Measurements from ENCODE around the gene TRIM9.
"Not testable (repeated sequence)": the region's sequence is repeated elsewhere in the genome, so short reads cannot be mapped to it uniquely, and the experiment has no call there.

Gene TRIM9

DNA sequence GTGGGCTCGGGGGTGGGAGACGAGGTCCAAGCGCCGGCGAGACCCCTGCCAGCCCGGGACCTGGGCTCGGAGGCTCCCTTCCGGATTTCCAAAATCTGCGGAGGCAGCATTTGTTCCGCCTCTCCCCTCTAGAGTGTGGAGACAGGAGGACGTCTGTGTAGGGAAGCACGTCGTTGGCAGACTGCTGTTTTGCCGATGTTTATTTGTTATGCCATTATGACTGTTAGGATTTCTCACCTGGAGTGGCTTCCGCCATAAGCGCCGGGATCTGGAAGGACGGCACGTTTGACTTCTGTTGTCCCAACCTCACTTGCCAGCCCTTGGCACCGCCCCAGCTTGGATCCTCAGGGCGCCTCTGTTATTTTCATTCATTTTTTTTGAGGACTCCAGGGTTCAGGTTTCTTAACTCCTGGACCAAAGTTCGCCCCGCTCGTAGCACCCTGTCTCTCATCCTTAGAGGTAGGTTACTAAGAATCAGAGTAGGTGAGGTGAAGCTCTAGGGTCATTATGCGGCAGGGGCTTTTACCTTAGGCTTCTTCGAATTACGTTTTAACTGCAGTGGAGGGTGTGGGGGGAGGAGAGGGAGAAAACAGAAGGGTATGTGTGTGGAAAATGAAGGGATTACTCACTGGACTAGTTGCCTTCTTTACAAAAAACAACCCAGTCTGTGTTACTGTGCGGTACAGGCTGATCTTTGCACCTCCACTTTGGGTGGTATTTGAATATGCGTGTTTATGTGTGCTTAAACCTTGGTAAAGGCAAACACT, 150.1 kb downstream of the TRIM9 start:
- peaks cover 0 to 10% (median 4%) of the 10 kb centered on the region in 5 donors for H3K36me3 ChIP-seq (ENCODE audit: control insufficient read depth in 5 of 5, insufficient read depth in 5 of 5, low read length in 5 of 5)
- H3K27ac ChIP-seq (ENCODE audit: low read depth, low read length), result peak overlapping the region; percentile 94
- no peaks in the 10 kb centered on the region for H3K27me3 ChIP-seq (ENCODE audit: control insufficient read depth in 5 of 5, insufficient read depth in 4 of 5, low read length in 5 of 5)
- H3K9me3 ChIP-seq (ENCODE audit: control insufficient read depth in 5 of 5, low read length in 5 of 5), result no peaks in the 10 kb centered on the region
- H3K4me3 ChIP-seq (ENCODE audit: low read depth in 1 of 5, low read length in 5 of 5), result peak overlapping the region; percentile 89 to 97 (median 94)
- peak overlapping the region; percentile 6 to 98 (median 95) for H3K9ac ChIP-seq (ENCODE audit: low read length in 5 of 5)
- H3K4me1 ChIP-seq (ENCODE audit: control insufficient read depth in 5 of 5, insufficient read depth in 5 of 5, low read length in 5 of 5), result peaks cover 0 to 41% (median 37%) of the 10 kb centered on the region in 5 donors

- H3K27ac ChIP-seq (ENCODE audit: low read depth, low read length), result peak within 1 kb of the TSS; percentile 94
- H3K27me3 ChIP-seq (ENCODE audit: control insufficient read depth in 5 of 5, insufficient read depth in 4 of 5, low read length in 5 of 5), result no peaks in the 10 kb centered on the region
- no peaks in the 10 kb centered on the region for H3K9me3 ChIP-seq (ENCODE audit: control insufficient read depth in 5 of 5, low read length in 5 of 5)
- peaks cover 0 to 10% (median 4%) of the 10 kb centered on the region in 5 donors for H3K36me3 ChIP-seq (ENCODE audit: control insufficient read depth in 5 of 5, insufficient read depth in 5 of 5, low read length in 5 of 5)
- peaks cover 0 to 49% (median 37%) of the 10 kb centered on the region in 5 donors for H3K4me1 ChIP-seq (ENCODE audit: control insufficient read depth in 5 of 5, insufficient read depth in 5 of 5, low read length in 5 of 5)
- peak within 1 kb of the TSS; percentile 63 to 98 (median 95) for H3K9ac ChIP-seq (ENCODE audit: low read length in 5 of 5)
- peak within 1 kb of the TSS; percentile 89 to 97 (median 94) for H3K4me3 ChIP-seq (ENCODE audit: low read depth in 1 of 5, low read length in 5 of 5)
These were observed 150.8 kb downstream of the TRIM9 start, which contains the start of gene PYGL for GRCh38 chr14:50943943-50944646. Gene PYGL, minus strand, starts transcription at chr14:50944483. Its CDS starts 80 bp downstream, at chr14:50944403.

- no peaks in the 10 kb centered on the region for H3K9me3 ChIP-seq (ENCODE audit: control insufficient read depth in 5 of 5, low read length in 5 of 5)
- H3K27me3 ChIP-seq (ENCODE audit: control insufficient read depth in 5 of 5, insufficient read depth in 4 of 5, low read length in 5 of 5), result no peaks in the 10 kb centered on the region
- peak overlapping the region; percentile 94 for H3K27ac ChIP-seq (ENCODE audit: low read depth, low read length)
- H3K4me3 ChIP-seq (ENCODE audit: low read depth in 1 of 5, low read length in 5 of 5), result peak overlapping the region; percentile 82 to 97 (median 93)
- peak overlapping the region; percentile 63 to 98 (median 95) for H3K9ac ChIP-seq (ENCODE audit: low read length in 5 of 5)
- peaks cover 0 to 52% (median 37%) of the 10 kb centered on the region in 5 donors for H3K4me1 ChIP-seq (ENCODE audit: control insufficient read depth in 5 of 5, insufficient read depth in 5 of 5, low read length in 5 of 5)
- peaks cover 0 to 10% (median 4%) of the 10 kb centered on the region in 5 donors for H3K36me3 ChIP-seq (ENCODE audit: control insufficient read depth in 5 of 5, insufficient read depth in 5 of 5, low read length in 5 of 5)
These were observed 151.5 kb downstream of the TRIM9 start for GRCh38 chr14:50943261-50943942.

DNA sequence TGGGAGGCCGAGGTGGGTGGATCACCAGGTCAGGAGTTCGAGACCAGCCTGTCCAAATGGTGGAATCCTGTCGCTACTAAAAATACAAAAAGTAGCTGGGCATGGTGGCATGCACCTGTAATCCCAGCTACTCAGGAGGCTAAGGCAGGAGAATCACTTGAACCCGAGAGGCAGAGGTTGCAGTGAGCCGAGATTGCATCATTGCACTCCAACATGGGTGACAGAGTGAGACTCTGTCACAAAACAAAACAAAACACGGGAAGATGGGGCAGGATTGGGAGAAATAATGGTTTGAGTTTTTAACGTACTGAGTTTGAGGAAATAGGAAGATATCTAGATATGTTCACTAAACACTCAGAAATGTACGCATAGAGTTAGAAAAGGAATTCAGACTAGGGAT, 153.3 kb downstream of the TRIM9 start:
- H3K36me3 ChIP-seq (ENCODE audit: control insufficient read depth in 5 of 5, insufficient read depth in 5 of 5, low read length in 5 of 5), result peaks cover 0 to 10% (median 5%) of the 10 kb centered on the region in 5 donors
- H3K4me3 ChIP-seq (ENCODE audit: low read depth in 1 of 5, low read length in 5 of 5), result peak overlapping the region in 1 of 5 donors; percentile 18
- H3K4me1 ChIP-seq (ENCODE audit: control insufficient read depth in 5 of 5, insufficient read depth in 5 of 5, low read length in 5 of 5), result peaks cover 0 to 67% (median 47%) of the 10 kb centered on the region in 5 donors
- not testable (repeated sequence) for H3K9me3 ChIP-seq (ENCODE audit: control insufficient read depth in 5 of 5, low read length in 5 of 5); H3K9ac ChIP-seq (ENCODE audit: low read length in 5 of 5); H3K27me3 ChIP-seq (ENCODE audit: control insufficient read depth in 5 of 5, insufficient read depth in 4 of 5, low read length in 5 of 5); H3K27ac ChIP-seq (ENCODE audit: low read depth, low read length)

DNA sequence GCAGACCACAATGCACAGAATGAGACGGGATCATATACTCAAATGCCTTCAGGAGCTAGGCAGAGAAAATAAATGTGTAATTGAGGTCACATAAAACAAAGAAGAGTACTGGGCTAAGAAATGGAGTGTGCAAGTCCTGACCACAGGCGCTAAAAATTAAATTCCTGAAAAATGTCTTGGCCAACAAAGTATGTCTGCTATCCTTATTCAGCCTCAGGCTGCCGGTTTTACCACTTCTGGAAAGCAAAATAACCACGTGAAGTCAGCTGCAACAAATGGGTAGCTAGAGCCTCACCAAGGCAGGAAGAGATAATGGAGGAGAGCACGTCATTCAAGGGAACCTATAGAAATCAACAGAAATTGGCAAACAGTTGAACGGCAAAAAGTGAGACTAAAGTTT, 153.8 kb downstream of the TRIM9 start:
- Histone ChIP-seq H3K27ac (ENCODE audit: low read depth, low read length) (peak overlapping the region; percentile 7), H3K9ac (ENCODE audit: low read length in 5 of 5) (no peak overlapping the region), H3K27me3 (ENCODE audit: control insufficient read depth in 5 of 5, insufficient read depth in 4 of 5, low read length in 5 of 5) (no peaks in the 10 kb centered on the region), H3K36me3 (ENCODE audit: control insufficient read depth in 5 of 5, insufficient read depth in 5 of 5, low read length in 5 of 5) (peaks cover 0 to 11% (median 5%) of the 10 kb centered on the region in 5 donors), H3K4me3 (ENCODE audit: low read depth in 1 of 5, low read length in 5 of 5) (no peak overlapping the region), H3K9me3 (ENCODE audit: control insufficient read depth in 5 of 5, low read length in 5 of 5) (no peaks in the 10 kb centered on the region), H3K4me1 (ENCODE audit: control insufficient read depth in 5 of 5, insufficient read depth in 5 of 5, low read length in 5 of 5) (peaks cover 0 to 72% (median 52%) of the 10 kb centered on the region in 5 donors)

DNA sequence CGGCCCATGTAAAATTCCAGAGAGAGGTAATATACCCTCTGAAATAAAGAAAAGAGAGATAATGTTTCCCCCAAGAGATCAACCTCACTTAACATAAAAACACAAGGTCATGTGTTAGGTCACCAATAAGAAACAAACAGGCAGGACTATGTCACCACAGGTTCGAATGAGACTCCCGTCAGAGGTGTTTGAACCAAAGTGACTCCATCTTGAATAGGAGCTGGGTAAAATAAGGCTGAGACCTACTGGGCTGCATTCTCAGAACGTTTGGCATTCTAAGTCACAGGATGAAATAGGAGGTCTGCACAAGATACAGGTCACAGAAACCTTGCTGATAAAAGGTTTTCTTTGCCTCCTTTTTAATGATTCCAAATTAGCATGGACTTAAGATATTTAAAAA, 157.1 kb downstream of the TRIM9 start:
- Histone ChIP-seq H3K27me3 (ENCODE audit: control insufficient read depth in 5 of 5, insufficient read depth in 4 of 5, low read length in 5 of 5) (no peaks in the 10 kb centered on the region), H3K9me3 (ENCODE audit: control insufficient read depth in 5 of 5, low read length in 5 of 5) (no peaks in the 10 kb centered on the region), H3K27ac (ENCODE audit: low read depth, low read length) (peak overlapping the region; percentile 89), H3K4me1 (ENCODE audit: control insufficient read depth in 5 of 5, insufficient read depth in 5 of 5, low read length in 5 of 5) (peaks cover 3 to 91% (median 50%) of the 10 kb centered on the region in 5 donors), H3K4me3 (ENCODE audit: low read depth in 1 of 5, low read length in 5 of 5) (no peak overlapping the region), H3K36me3 (ENCODE audit: control insufficient read depth in 5 of 5, insufficient read depth in 5 of 5, low read length in 5 of 5) (peaks cover 15 to 36% (median 19%) of the 10 kb centered on the region in 5 donors), H3K9ac (ENCODE audit: low read length in 5 of 5) (peak overlapping the region in 1 of 5 donors; percentile 48)

GRCh38 chr14:50937325-50937724, 157.6 kb downstream of the TRIM9 start:
- Histone ChIP-seq H3K4me1 (ENCODE audit: control insufficient read depth in 5 of 5, insufficient read depth in 5 of 5, low read length in 5 of 5) (peaks cover 3 to 92% (median 54%) of the 10 kb centered on the region in 5 donors), H3K36me3 (ENCODE audit: control insufficient read depth in 5 of 5, insufficient read depth in 5 of 5, low read length in 5 of 5) (peaks cover 17 to 40% (median 24%) of the 10 kb centered on the region in 5 donors), H3K27me3 (ENCODE audit: control insufficient read depth in 5 of 5, insufficient read depth in 4 of 5, low read length in 5 of 5) (no peaks in the 10 kb centered on the region), H3K9me3 (ENCODE audit: control insufficient read depth in 5 of 5, low read length in 5 of 5) (no peaks in the 10 kb centered on the region), H3K9ac (ENCODE audit: low read length in 5 of 5) (peak overlapping the region in 2 of 5 donors; percentile 14 to 48), H3K27ac (ENCODE audit: low read depth, low read length) (peak overlapping the region; percentile 89), H3K4me3 (ENCODE audit: low read depth in 1 of 5, low read length in 5 of 5) (no peak overlapping the region)

DNA sequence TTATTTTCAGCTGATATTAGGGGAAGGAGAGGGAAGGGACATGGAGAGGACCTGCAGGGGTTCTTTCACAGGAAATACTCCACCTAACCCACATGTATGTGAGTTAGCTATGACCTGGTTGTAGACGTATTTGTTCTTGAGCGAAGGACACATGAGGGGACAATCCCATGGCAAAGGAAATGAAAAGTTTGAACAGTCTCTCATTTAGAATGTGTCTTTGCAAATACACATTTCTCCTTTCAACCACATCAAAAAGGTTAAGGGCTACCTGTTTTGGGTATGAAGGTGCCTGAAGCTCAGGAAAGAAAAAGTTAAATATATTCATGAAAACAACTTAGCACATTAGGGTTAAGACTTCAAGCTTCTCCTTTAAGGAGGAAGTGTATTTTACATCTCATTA, 158.0 kb downstream of the TRIM9 start:
- Histone ChIP-seq H3K36me3 (ENCODE audit: control insufficient read depth in 5 of 5, insufficient read depth in 5 of 5, low read length in 5 of 5) (peaks cover 18 to 41% (median 24%) of the 10 kb centered on the region in 5 donors), H3K27ac (ENCODE audit: low read depth, low read length) (peak overlapping the region; percentile 89), H3K27me3 (ENCODE audit: control insufficient read depth in 5 of 5, insufficient read depth in 4 of 5, low read length in 5 of 5) (no peaks in the 10 kb centered on the region), H3K4me1 (ENCODE audit: control insufficient read depth in 5 of 5, insufficient read depth in 5 of 5, low read length in 5 of 5) (peaks cover 3 to 92% (median 53%) of the 10 kb centered on the region in 5 donors), H3K9ac (ENCODE audit: low read length in 5 of 5) (peak overlapping the region in 2 of 5 donors; percentile 14 to 48), H3K4me3 (ENCODE audit: low read depth in 1 of 5, low read length in 5 of 5) (no peak overlapping the region), H3K9me3 (ENCODE audit: control insufficient read depth in 5 of 5, low read length in 5 of 5) (no peaks in the 10 kb centered on the region)

DNA sequence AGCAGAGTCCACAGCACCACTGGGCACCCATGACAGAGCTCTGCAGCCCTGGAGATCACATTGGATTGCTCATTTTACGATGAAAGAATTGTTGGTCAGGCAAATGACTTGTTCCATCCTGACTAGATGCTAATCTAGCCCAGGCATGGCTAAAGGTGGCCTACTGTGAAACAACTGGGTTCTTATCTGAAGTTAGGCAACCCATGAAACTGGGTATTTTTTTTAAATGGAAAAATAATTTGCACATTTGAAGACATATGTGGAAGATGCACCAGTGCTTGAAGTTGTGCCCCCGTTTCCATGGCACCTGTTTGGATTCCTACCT, 158.9 kb downstream of the TRIM9 start:
- Histone ChIP-seq H3K4me1 (ENCODE audit: control insufficient read depth in 5 of 5, insufficient read depth in 5 of 5, low read length in 5 of 5) (peaks cover 3 to 85% (median 46%) of the 10 kb centered on the region in 5 donors), H3K36me3 (ENCODE audit: control insufficient read depth in 5 of 5, insufficient read depth in 5 of 5, low read length in 5 of 5) (peaks cover 24 to 48% (median 31%) of the 10 kb centered on the region in 5 donors), H3K9ac (ENCODE audit: low read length in 5 of 5) (peak overlapping the region in 1 of 5 donors; percentile 68), H3K27ac (ENCODE audit: low read depth, low read length) (peak overlapping the region; percentile 89), H3K27me3 (ENCODE audit: control insufficient read depth in 5 of 5, insufficient read depth in 4 of 5, low read length in 5 of 5) (no peaks in the 10 kb centered on the region), H3K9me3 (ENCODE audit: control insufficient read depth in 5 of 5, low read length in 5 of 5) (no peaks in the 10 kb centered on the region), H3K4me3 (ENCODE audit: low read depth in 1 of 5, low read length in 5 of 5) (no peak overlapping the region)

Measured in subcutaneous abdominal adipose tissue (tissue), 5 donors.